ENCODE measurements around the gene RALGAPA2.

RALGAPA2 gene

DNA sequence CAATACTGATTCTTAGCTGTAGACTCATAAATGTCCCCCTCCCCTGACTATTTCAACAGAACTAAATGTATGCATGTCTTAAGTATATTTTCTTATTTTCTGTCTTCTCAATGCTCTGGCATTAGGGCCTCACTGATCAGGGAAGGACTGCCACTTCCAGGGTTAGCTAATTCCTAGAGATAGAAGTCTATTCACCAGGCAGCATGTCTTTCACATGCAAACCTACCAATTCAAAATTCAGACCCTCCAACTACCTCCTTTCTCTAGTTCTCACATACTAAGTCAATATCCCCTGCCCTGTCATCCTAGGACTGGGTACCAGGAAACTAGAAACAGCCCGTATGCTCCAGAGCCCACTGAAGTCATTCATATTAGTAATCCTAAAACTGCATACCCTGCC is 132.3 kb downstream of the RALGAPA2 start:
- WGBS, 2 experiments (ENCODE audit: insufficient coverage in 2 of 2), result 56 to 77% methylated on average over 1 of the region's 1 CpG
- H3K9me3 ChIP-seq (ENCODE audit: control insufficient read depth, low read length), result no peaks in the 10 kb centered on the region
- no peak overlapping the region for H3K27ac ChIP-seq (ENCODE audit: low read depth, low read length, severe bottlenecking)
- H3K4me1 ChIP-seq (ENCODE audit: control insufficient read depth, insufficient read depth, low read length, poor library complexity, severe bottlenecking), result no peaks in the 10 kb centered on the region
- peaks cover 5% of the 10 kb centered on the region for H3K36me3 ChIP-seq (ENCODE audit: control insufficient read depth, insufficient read depth, low read length)
- H3K4me3 ChIP-seq (ENCODE audit: extremely low read depth, insufficient read depth, low read length, poor library complexity, severe bottlenecking), result no peak overlapping the region

DNA sequence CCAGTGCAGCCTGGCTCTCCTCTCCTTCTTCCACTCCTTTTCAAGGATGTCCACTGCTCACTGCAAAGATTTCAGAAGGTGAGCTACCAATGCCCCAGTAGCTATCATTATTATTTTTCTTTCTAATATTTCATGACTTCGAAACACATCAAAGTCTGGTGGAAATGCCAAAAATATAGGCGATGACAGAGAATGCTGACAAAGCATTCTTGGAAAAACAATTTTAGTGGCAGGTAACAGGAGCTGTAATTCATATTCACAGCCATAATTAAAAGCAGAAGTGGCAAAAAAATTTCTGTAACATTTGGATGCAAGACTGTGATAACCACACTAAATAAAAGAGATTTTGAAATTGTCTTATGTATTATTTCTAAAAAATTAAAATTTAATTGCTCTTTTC is 133.6 kb downstream of the RALGAPA2 start:
- no peak overlapping the region for H3K27ac ChIP-seq (ENCODE audit: low read depth, low read length, severe bottlenecking)
- 79 to 100% methylated on average over 1 to 2 of the region's 2 CpGs for WGBS, 2 experiments (ENCODE audit: insufficient coverage in 2 of 2)
- no peak overlapping the region for H3K4me3 ChIP-seq (ENCODE audit: extremely low read depth, insufficient read depth, low read length, poor library complexity, severe bottlenecking)
- H3K36me3 ChIP-seq (ENCODE audit: control insufficient read depth, insufficient read depth, low read length), result peaks cover 5% of the 10 kb centered on the region
- H3K9me3 ChIP-seq (ENCODE audit: control insufficient read depth, low read length), result no peaks in the 10 kb centered on the region
- H3K4me1 ChIP-seq (ENCODE audit: control insufficient read depth, insufficient read depth, low read length, poor library complexity, severe bottlenecking), result no peaks in the 10 kb centered on the region

DNA sequence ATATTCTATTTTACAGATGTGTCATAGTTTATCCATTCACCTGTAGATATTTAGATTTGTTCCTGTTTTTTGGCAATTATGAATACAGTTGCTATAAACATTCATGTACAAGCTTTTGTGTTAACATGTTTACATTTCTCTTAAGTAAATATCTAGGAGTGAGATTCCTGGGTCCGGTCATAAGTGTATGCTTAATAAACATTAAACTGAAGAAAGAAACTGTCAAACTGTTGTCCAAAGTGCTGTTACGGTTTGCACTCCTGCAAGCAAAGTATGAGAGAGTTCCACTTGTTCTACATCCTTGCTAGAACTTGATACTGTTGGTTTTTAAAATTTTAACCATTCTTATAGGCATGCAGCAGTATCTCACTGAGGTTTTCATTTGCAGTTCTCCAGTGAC is 138.6 kb downstream of the RALGAPA2 start:
- Histone ChIP-seq H3K9me3 (ENCODE audit: control insufficient read depth, low read length) (no peaks in the 10 kb centered on the region), H3K36me3 (ENCODE audit: control insufficient read depth, insufficient read depth, low read length) (no peaks in the 10 kb centered on the region), H3K4me3 (ENCODE audit: extremely low read depth, insufficient read depth, low read length, poor library complexity, severe bottlenecking) (no peak overlapping the region), H3K27ac (ENCODE audit: low read depth, low read length, severe bottlenecking) (no peak overlapping the region), H3K4me1 (ENCODE audit: control insufficient read depth, insufficient read depth, low read length, poor library complexity, severe bottlenecking) (no peaks in the 10 kb centered on the region)
- 100% methylated on average over 1 of the region's 2 CpGs; no CpG with 5 or more reads in 1 of the 2 experiments for WGBS, 2 experiments (ENCODE audit: insufficient coverage in 2 of 2)

DNA sequence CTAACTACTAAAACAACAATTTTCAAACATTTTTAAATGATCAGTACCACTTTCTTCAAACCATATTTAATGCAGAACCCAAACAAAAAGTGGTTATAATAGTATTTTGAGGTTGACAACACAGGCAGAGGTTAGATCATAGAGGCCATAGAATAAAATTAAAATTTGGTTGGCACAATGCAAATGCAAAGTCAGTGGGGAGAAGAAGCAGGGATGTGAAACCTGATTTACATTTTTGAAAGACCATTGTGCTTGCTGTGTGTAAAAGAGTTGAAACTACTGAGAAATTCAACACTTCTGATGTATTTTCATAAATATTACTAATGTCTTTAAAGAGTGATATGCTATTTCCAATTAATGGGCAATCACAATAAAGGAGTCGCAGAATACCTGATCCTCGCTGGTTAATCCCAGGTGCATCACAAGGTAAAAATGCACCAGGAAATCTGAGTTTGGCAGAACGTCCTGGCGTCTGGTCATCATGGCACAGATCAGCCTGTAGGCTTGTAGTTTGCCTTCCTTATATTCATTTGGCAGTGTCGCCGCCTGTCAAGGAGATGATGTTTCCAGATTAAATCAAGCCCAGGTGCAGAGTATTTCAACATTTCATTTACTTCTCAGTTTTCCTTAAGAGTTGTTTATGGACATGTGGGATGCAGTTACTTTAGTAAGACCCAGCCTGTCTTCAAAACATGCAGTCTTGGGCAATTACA is 141.2 kb downstream of the RALGAPA2 start:
- no peaks in the 10 kb centered on the region for H3K4me1 ChIP-seq (ENCODE audit: control insufficient read depth, insufficient read depth, low read length, poor library complexity, severe bottlenecking)
- no peaks in the 10 kb centered on the region for H3K36me3 ChIP-seq (ENCODE audit: control insufficient read depth, insufficient read depth, low read length)
- H3K9me3 ChIP-seq (ENCODE audit: control insufficient read depth, low read length), result no peaks in the 10 kb centered on the region
- no peak overlapping the region for H3K27ac ChIP-seq (ENCODE audit: low read depth, low read length, severe bottlenecking)
- H3K4me3 ChIP-seq (ENCODE audit: extremely low read depth, insufficient read depth, low read length, poor library complexity, severe bottlenecking), result no peak overlapping the region
- 89 to 95% methylated on average over 4 to 5 of the region's 6 CpGs for WGBS, 2 experiments (ENCODE audit: insufficient coverage in 2 of 2)

DNA sequence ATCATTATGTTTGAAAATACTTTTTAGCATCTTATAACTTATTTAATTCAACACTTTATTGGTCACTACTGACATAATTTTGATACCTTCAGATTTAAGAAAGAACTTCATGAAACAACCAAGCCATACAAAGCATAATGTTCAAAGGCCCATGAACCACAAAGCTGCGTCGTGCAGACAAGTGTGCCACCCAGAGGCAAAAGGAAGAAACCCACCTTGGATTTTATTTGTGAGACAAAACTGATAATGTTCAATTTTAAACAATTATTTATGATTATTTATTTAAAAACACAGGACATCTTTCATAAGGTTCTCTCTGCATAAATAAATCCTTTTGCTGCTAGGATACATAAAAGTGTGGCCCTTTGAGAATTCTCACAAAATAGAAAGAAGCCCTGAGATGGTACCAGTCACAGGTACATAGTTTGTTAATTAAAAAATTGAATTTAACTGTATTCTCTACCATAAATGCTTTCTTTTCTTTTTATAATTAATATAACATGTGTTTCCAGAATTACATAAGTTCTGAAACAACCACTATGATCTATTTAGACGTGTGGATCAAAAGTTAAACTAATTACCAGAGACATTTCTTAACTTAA is 143.7 kb downstream of the RALGAPA2 start:
- Histone ChIP-seq H3K4me1 (ENCODE audit: control insufficient read depth, insufficient read depth, low read length, poor library complexity, severe bottlenecking) (no peaks in the 10 kb centered on the region), H3K27ac (ENCODE audit: low read depth, low read length, severe bottlenecking) (no peak overlapping the region), H3K4me3 (ENCODE audit: extremely low read depth, insufficient read depth, low read length, poor library complexity, severe bottlenecking) (no peak overlapping the region), H3K36me3 (ENCODE audit: control insufficient read depth, insufficient read depth, low read length) (no peaks in the 10 kb centered on the region), H3K9me3 (ENCODE audit: control insufficient read depth, low read length) (no peaks in the 10 kb centered on the region)
- WGBS, 2 experiments (ENCODE audit: insufficient coverage in 2 of 2), result no CpG with 5 or more reads among the region's 3 CpGs

DNA sequence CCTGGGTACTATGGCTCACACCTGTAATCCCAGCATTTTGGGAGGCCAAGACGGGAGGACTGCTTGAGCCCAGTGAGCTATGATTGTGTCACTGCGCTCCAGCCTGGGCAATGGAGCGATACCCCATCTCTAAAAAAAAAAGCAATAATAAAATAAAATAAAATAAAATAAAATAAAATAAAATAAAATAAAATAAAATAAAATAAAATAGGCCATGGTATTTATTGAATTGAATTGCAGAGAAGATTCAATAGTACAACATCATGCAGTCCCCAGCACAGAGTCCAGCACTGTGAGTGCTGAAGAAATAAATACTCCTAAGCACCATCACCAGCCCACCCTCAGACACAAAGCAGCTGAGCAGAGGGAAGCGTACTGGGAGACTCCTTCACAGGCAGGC is 144.7 kb downstream of the RALGAPA2 start:
- Histone ChIP-seq H3K36me3 (ENCODE audit: control insufficient read depth, insufficient read depth, low read length) (no peaks in the 10 kb centered on the region), H3K9me3 (ENCODE audit: control insufficient read depth, low read length) (no peaks in the 10 kb centered on the region), H3K27ac (ENCODE audit: low read depth, low read length, severe bottlenecking) (no peak overlapping the region), H3K4me3 (ENCODE audit: extremely low read depth, insufficient read depth, low read length, poor library complexity, severe bottlenecking) (no peak overlapping the region), H3K4me1 (ENCODE audit: control insufficient read depth, insufficient read depth, low read length, poor library complexity, severe bottlenecking) (no peaks in the 10 kb centered on the region)
- no CpG with 5 or more reads among the region's 4 CpGs for WGBS, 2 experiments (ENCODE audit: insufficient coverage in 2 of 2)

DNA sequence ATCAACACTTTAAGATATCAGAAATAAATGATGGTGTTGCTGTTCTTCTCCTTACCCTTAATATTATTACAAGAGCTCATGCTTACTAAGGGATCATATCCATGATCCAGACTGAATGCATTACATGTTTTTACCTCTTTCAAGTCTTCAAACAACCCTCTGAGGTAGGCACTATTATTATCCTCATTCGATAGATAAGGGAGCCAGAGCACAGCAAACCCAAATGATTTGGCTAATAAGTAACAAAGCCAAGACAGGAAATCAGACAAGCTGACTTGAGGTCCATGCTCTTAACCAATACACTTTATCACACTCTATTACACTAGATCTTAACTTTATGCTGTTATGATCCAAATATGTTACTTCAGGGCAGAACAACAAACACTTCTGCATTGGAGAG is 145.9 kb downstream of the RALGAPA2 start:
- no peak overlapping the region for H3K4me3 ChIP-seq (ENCODE audit: extremely low read depth, insufficient read depth, low read length, poor library complexity, severe bottlenecking)
- H3K27ac ChIP-seq (ENCODE audit: low read depth, low read length, severe bottlenecking), result no peak overlapping the region
- H3K9me3 ChIP-seq (ENCODE audit: control insufficient read depth, low read length), result no peaks in the 10 kb centered on the region
- WGBS, 2 experiments (ENCODE audit: insufficient coverage in 2 of 2), result 83% methylated on average over 1 of the region's 1 CpG; no CpG with 5 or more reads in 1 of the 2 experiments
- H3K36me3 ChIP-seq (ENCODE audit: control insufficient read depth, insufficient read depth, low read length), result no peaks in the 10 kb centered on the region
- H3K4me1 ChIP-seq (ENCODE audit: control insufficient read depth, insufficient read depth, low read length, poor library complexity, severe bottlenecking), result no peaks in the 10 kb centered on the region

DNA sequence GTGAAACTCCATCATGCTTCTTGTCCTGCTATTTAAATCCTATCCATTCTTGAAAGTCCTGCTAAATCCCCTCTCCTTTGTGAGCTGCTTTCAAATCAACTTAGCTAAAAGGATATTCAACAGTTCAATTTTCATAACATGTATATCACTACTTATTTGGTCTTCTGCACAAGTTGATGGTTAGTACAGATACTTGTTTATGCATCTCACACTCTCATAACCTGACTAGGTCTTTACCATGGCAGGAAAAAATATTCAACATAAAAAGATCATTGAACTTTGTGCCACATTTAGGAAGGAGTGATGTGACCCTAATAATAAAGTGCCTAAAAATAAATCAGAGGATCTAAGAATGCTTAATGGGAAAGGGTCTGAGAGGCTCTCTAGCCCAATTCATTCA is 148.2 kb downstream of the RALGAPA2 start:
- no peak overlapping the region for H3K27ac ChIP-seq (ENCODE audit: low read depth, low read length, severe bottlenecking)
- H3K4me1 ChIP-seq (ENCODE audit: control insufficient read depth, insufficient read depth, low read length, poor library complexity, severe bottlenecking), result no peaks in the 10 kb centered on the region

DNA sequence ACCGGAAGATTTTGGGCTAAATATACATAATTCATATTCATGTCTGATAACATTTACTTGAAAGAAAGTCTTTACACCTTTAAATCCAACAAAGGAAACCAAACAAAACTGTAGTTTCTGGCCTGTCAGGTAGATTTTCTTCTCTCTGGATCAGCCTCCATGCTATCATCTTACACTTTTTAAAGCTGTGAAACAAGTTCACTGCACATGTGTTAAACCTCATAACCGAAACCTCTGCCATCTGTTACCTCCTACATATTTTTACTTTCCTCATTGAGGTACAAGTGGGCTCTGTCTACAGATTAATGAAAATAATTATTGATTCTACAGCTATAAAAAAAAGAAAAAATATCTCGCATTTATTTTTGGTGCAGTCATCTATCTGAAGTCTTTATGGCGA is 149.9 kb downstream of the RALGAPA2 start:
- Histone ChIP-seq H3K36me3 (ENCODE audit: control insufficient read depth, insufficient read depth, low read length) (no peaks in the 10 kb centered on the region), H3K9me3 (ENCODE audit: control insufficient read depth, low read length) (no peaks in the 10 kb centered on the region), H3K27ac (ENCODE audit: low read depth, low read length, severe bottlenecking) (no peak overlapping the region), H3K4me1 (ENCODE audit: control insufficient read depth, insufficient read depth, low read length, poor library complexity, severe bottlenecking) (no peaks in the 10 kb centered on the region), H3K4me3 (ENCODE audit: extremely low read depth, insufficient read depth, low read length, poor library complexity, severe bottlenecking) (no peak overlapping the region)
- WGBS, 2 experiments (ENCODE audit: insufficient coverage in 2 of 2), result no CpG with 5 or more reads among the region's 4 CpGs

More for the DNA sequence above, 148.2 kb downstream of the RALGAPA2 start:
- H3K4me3 ChIP-seq (ENCODE audit: extremely low read depth, insufficient read depth, low read length, poor library complexity, severe bottlenecking), result no peak overlapping the region
- no peaks in the 10 kb centered on the region for H3K36me3 ChIP-seq (ENCODE audit: control insufficient read depth, insufficient read depth, low read length)
- H3K9me3 ChIP-seq (ENCODE audit: control insufficient read depth, low read length), result no peaks in the 10 kb centered on the region

DNA sequence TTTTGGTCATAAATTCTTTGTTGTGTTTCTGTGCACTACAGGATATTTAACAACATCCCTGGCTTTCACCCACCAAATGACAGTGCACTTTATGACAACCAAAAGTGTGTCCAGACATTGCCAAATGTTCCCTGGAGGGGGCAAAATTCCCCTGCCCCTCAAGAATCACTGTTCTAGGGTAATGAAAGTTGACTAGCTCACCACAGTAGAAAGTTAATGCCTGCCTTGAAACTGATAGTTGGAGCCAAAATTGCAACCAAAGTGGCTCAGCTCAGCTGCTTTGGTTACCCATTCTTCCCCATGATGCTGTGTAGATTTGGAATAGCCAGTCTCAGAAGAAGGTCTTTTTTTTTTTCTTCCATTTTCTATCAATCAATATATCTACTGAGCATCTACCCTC is 150.6 kb downstream of the RALGAPA2 start:
- H3K27ac ChIP-seq (ENCODE audit: low read depth, low read length, severe bottlenecking), result no peak overlapping the region
- no peak overlapping the region for H3K4me3 ChIP-seq (ENCODE audit: extremely low read depth, insufficient read depth, low read length, poor library complexity, severe bottlenecking)
- H3K9me3 ChIP-seq (ENCODE audit: control insufficient read depth, low read length), result no peaks in the 10 kb centered on the region
- no peaks in the 10 kb centered on the region for H3K4me1 ChIP-seq (ENCODE audit: control insufficient read depth, insufficient read depth, low read length, poor library complexity, severe bottlenecking)
- H3K36me3 ChIP-seq (ENCODE audit: control insufficient read depth, insufficient read depth, low read length), result no peaks in the 10 kb centered on the region

DNA sequence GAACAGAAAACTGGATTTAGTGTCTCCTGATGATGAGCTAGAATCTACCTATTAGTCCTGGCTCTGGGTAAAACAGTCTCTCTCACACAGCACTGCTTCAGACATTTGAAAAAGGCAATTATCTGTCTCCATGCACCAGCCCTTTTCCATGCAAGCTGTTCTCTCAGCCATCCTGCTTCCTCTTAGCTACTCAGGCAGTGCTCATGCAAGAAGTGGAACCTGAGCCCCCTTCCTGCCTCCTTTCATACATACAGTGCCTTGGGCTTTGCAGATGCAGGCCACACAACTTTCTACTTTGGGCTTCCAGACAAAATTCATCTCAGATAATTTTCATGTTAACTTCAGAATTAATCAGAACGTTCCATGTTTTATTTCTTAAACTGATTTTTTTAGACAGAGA is 151.3 kb downstream of the RALGAPA2 start:
- no CpG with 5 or more reads among the region's 1 CpG for WGBS, 2 experiments (ENCODE audit: insufficient coverage in 2 of 2)
- Histone ChIP-seq H3K36me3 (ENCODE audit: control insufficient read depth, insufficient read depth, low read length) (no peaks in the 10 kb centered on the region), H3K4me3 (ENCODE audit: extremely low read depth, insufficient read depth, low read length, poor library complexity, severe bottlenecking) (no peak overlapping the region), H3K9me3 (ENCODE audit: control insufficient read depth, low read length) (no peaks in the 10 kb centered on the region), H3K27ac (ENCODE audit: low read depth, low read length, severe bottlenecking) (no peak overlapping the region), H3K4me1 (ENCODE audit: control insufficient read depth, insufficient read depth, low read length, poor library complexity, severe bottlenecking) (no peaks in the 10 kb centered on the region)

Measured in mesodermal cell (in vitro differentiated cells).